K562 (cell line): ENCODE data around the gene CDHR1. TPM values are rescaled to one million over a fixed set of nuclear protein-coding genes. Genes with fewer than 3 reads are reported as not detected.

Experiments
- ATAC-seq: fragments of 200-7000 bp; cut with Tn5 transposase; 3 replicates; pipeline ENCODE4 v1.9.1; 2020; ENCODE audit warnings: moderate library complexity
- BruUV-seq: library from RNA; stranded (reverse); fragments of 400-500 nt; replicated peaks from 2 replicates; lab custom pipeline; 2021; lab: Mats Ljungman, UMichigan
- CTCF ChIA-PET: fragments of 300-600 bp; formaldehyde crosslinking; extraction: SDS; loops from one replicate; lab custom pipeline; 2021; ENCODE audit warnings: low intra/inter-chr PET ratio; lab: Yijun Ruan, JAX
- POLR2A ChIA-PET: fragments of 300-600, 350-650 bp; sonication (Branson Sonifier 250); formaldehyde crosslinking; extraction: SDS; loops from one replicate; lab custom pipeline; 2021; ENCODE audit warnings: antibody characterized with exemption, inconsistent platforms; lab: Yijun Ruan, JAX
- DNase-seq, 4 experiments: peaks; one replicate each; pipeline versions ENCODE4 v3.0.0 to v3.0.0-alpha.2; 2011 to 2018; ENCODE audit warnings: low spot score in 3 of 4, mixed read lengths in 3 of 4; ENCODE audit errors: extremely low read depth in 1 of 4
- FAIRE-seq: peaks from 2 replicates; lab custom pipeline; 2011; peaks lifted over from hg19 to GRCh38; lab: Jason Lieb, UNC
- H2AFZ ChIP-seq: 2 replicates; pipeline ENCODE4 v1.6.0; 2011; ENCODE audit warnings: low read depth, low read length, control low read depth, inconsistent platforms
- H3K27ac ChIP-seq: fragments of 200-600 bp; 3 replicates; pipeline ENCODE4 v1.8.0; 2011; ENCODE audit warnings: low read depth, mild to moderate bottlenecking, control low read depth, inconsistent platforms, low read length, moderate library complexity, mixed read lengths; ENCODE audit errors: extremely low read depth
- H3K27me3 ChIP-seq, 2 experiments: fragments of 300-600 bp in 1 of 2; 2 replicates in 1 of 2; 3 replicates in 1 of 2; pipeline versions ENCODE4 v1.6.0 to v1.8.0; 2011; ENCODE audit warnings: inconsistent platforms in 2 of 2, low read length in 2 of 2, mild to moderate bottlenecking in 1 of 2, mixed read lengths in 1 of 2, moderate library complexity in 1 of 2; ENCODE audit not compliant: control insufficient read depth in 2 of 2, insufficient read depth in 2 of 2
- H3K36me3 ChIP-seq: fragments of 300-600 bp; 3 replicates; pipeline ENCODE4 v1.8.0; 2011; ENCODE audit warnings: mild to moderate bottlenecking, low read length, inconsistent platforms; ENCODE audit not compliant: control insufficient read depth, insufficient read depth
- H3K4me1 ChIP-seq, 2 experiments: fragments of 200-600 bp in 1 of 2; replicated peaks in 1 of 2; 2 replicates in 1 of 2; 3 replicates in 1 of 2; pipeline versions ENCODE4 v1.5.1 to v1.8.0; 2011; ENCODE audit warnings: inconsistent platforms in 2 of 2, low read length in 2 of 2, mild to moderate bottlenecking in 1 of 2, mixed read lengths in 1 of 2, moderate library complexity in 1 of 2; ENCODE audit not compliant: control insufficient read depth in 2 of 2, insufficient read depth in 2 of 2
- H3K4me2 ChIP-seq: 2 replicates; pipeline ENCODE4 v1.6.1; 2011; ENCODE audit warnings: low read length, control low read depth, inconsistent platforms, mixed read lengths; ENCODE audit not compliant: insufficient read depth
- H3K4me3 ChIP-seq: fragments of 200-600 bp; sonication (generic), shearing (Covaris generic); 2 replicates; pipeline ENCODE4 v1.5.1; 2016; ENCODE audit warnings: control low read depth, inconsistent platforms
- H3K79me2 ChIP-seq: fragments of 200-600 bp; 3 replicates; pipeline ENCODE4 v1.8.0; 2011; ENCODE audit warnings: low read length, inconsistent platforms; ENCODE audit not compliant: control insufficient read depth, insufficient read depth
- H3K9ac ChIP-seq, 2 experiments: 2 replicates each; pipeline versions ENCODE4 v1.6.0 to v1.6.1; 2011; ENCODE audit warnings: low read depth in 2 of 2, low read length in 2 of 2, control low read depth in 1 of 2, inconsistent platforms in 1 of 2, mild to moderate bottlenecking in 1 of 2, mixed read lengths in 1 of 2; ENCODE audit not compliant: insufficient read depth in 1 of 2
- H3K9me1 ChIP-seq: one replicate; pipeline ENCODE4 v1.6.0; 2011; ENCODE audit warnings: inconsistent platforms, mild to moderate bottlenecking, low read length, moderate library complexity; ENCODE audit not compliant: control insufficient read depth, insufficient read depth
- H3K9me3 ChIP-seq: replicated peaks from 2 replicates; pipeline ENCODE4 v1.5.1; 2011; ENCODE audit warnings: low read depth, low read length, inconsistent platforms; ENCODE audit not compliant: control insufficient read depth, insufficient read depth
- H4K20me1 ChIP-seq: replicated peaks from 2 replicates; pipeline ENCODE4 v1.6.1; 2011; ENCODE audit warnings: low read length, inconsistent platforms, mixed read lengths; ENCODE audit not compliant: control insufficient read depth, insufficient read depth
- ATF2 ChIP-seq: sonication (generic); formaldehyde crosslinking; IDR thresholded peaks from 2 replicates; pipeline ENCODE4 v1.8.1; 2022; ENCODE audit warnings: missing genetic modification reagents
- ATF7 ChIP-seq: fragments of 450-650 bp; IDR thresholded peaks from 2 replicates; pipeline ENCODE4 v1.7.1; 2014; ENCODE audit warnings: mild to moderate bottlenecking, moderate library complexity
- BDP1 ChIP-seq: IDR thresholded peaks from 3 replicates; pipeline ENCODE4 v1.6.1; 2011; ENCODE audit not compliant: insufficient read length, insufficient read depth
- E2F3 ChIP-seq: fragments of 250-450 bp; sonication (Bioruptor Pico); IDR thresholded peaks from 2 replicates; pipeline ENCODE4 v1.4.0; 2020; ENCODE audit warnings: mild to moderate bottlenecking
- HBP1 ChIP-seq: fragments of 450-650 bp; formaldehyde crosslinking; IDR thresholded peaks from 2 replicates; pipeline ENCODE4 v1.4.0; 2022; ENCODE audit warnings: missing genetic modification characterization
- HMBOX1 ChIP-seq: sonication (generic); IDR thresholded peaks from 2 replicates; pipeline ENCODE4 v1.6.1; 2016
- JUND ChIP-seq, 2 experiments: IDR thresholded peaks; 2 replicates in 1 of 2; 3 replicates in 1 of 2; pipeline ENCODE4 v1.6.1; 2011; ENCODE audit warnings: borderline replicate concordance in 2 of 2, low read depth in 2 of 2, low read length in 2 of 2, improper control_type of control experiment in 1 of 2, missing biosample characterization in 1 of 2, missing genetic modification characterization in 1 of 2, missing genetic modification reagents in 1 of 2
- KLF10 ChIP-seq: fragments of 250-450 bp; sonication (Bioruptor Pico); IDR thresholded peaks from 2 replicates; pipeline ENCODE4 v1.6.1; 2021; ENCODE audit warnings: matching md5 sums
- MAFG ChIP-seq: fragments of 450-650 bp; conservative IDR thresholded peaks from 2 replicates; pipeline ENCODE4 v1.6.1; 2016; ENCODE audit warnings: missing genetic modification characterization, missing compliant biosample characterization
- MBD2 ChIP-seq: sonication (generic); IDR thresholded peaks from 2 replicates; pipeline ENCODE4 v1.6.1; 2016; ENCODE audit warnings: low read depth, borderline replicate concordance
- NFRKB ChIP-seq: fragments of 450-650 bp; IDR thresholded peaks from 2 replicates; pipeline ENCODE4 v1.6.1; 2016; ENCODE audit warnings: low read depth
- NR2F6 ChIP-seq: fragments of 450-650 bp; formaldehyde crosslinking; IDR thresholded peaks from 2 replicates; pipeline ENCODE4 v1.4.0; 2020; ENCODE audit warnings: mild to moderate bottlenecking
- POLR2A ChIP-seq: fragments of 450-650 bp; conservative IDR thresholded peaks from 2 replicates; pipeline ENCODE4 v1.6.1; 2016
- POLR2AphosphoS2 ChIP-seq: IDR thresholded peaks from 2 replicates; pipeline ENCODE4 v1.6.1; 2012; ENCODE audit warnings: low read length, improper control_type of control experiment
- POLR2B ChIP-seq: fragments of 450-650 bp; IDR thresholded peaks from 2 replicates; pipeline ENCODE4 v1.6.1; 2018; ENCODE audit warnings: low read depth; ENCODE audit not compliant: partially characterized antibody
- RHOXF2B ChIP-seq: fragments of 250-450 bp; sonication (Bioruptor Pico); conservative IDR thresholded peaks from 2 replicates; pipeline ENCODE4 v1.5.1; 2021
- TRIM24 ChIP-seq, 2 experiments: fragments of 450-650 bp; IDR thresholded peaks; 2 replicates each; pipeline ENCODE4 v1.6.1; 2016
- ZBTB34 ChIP-seq: fragments of 250-450 bp; sonication (Bioruptor Pico); IDR thresholded peaks from 2 replicates; pipeline ENCODE4 v1.8.0; 2021; ENCODE audit warnings: mild to moderate bottlenecking, moderate library complexity
- ZNF175 ChIP-seq: fragments of 200-800 bp; sonication (Bioruptor generic); IDR thresholded peaks from 2 replicates; pipeline ENCODE4 v1.6.1; 2016; ENCODE audit warnings: low read depth, mild to moderate bottlenecking, missing genetic modification characterization, missing compliant biosample characterization
- WGBS: fragments of 100-300 bp; shearing (Covaris generic); methylation state at CpG from one replicate; pipeline ENCODE4 v1.1.6; 2016; ENCODE audit warnings: low coverage, mixed read lengths; ENCODE audit not compliant: insufficient coverage; ENCODE audit errors: missing lambda C conversion rate; 5-methylcytosine and 5-hydroxymethylcytosine counted together
- in situ Hi-C: fragments of 300-500 bp; cut with MboI; formaldehyde crosslinking; loops from 4 replicates; pipeline ENCODE4 v1.15.0; 2018; ENCODE audit warnings: inconsistent platforms, mixed read lengths
- intact Hi-C: fragments of 100-400 bp; cut with micrococcal nuclease; formaldehyde crosslinking; loops from 2 replicates; pipeline ENCODE4 v1.14.2; 2022
- polyA plus RNA-seq, 8 experiments: library from polyadenylated mRNA; depleted of rRNA in 4 of 8; stranded (reverse) in 5 of 8; unstranded in 3 of 8; fragments of >200 nt; fragmentation: Nextera tagmentation in 2 of 8; fragmentation: Illumina TruSeq in 1 of 8; extraction: Ambion mirVana in 2 of 8; extraction: Trizol in 1 of 8; gene quantifications; 2 replicates each; pipeline versions ENCODE4 v1.2.1 to v1.2.3, GENCODE V29; 2011 to 2014; ENCODE audit warnings: inconsistent platforms in 1 of 8, missing spikeins in 1 of 8
- total RNA-seq, 7 experiments: library from RNA; depleted of rRNA in 6 of 7; stranded (reverse); fragments of >200 nt in 6 of 7; fragmentation: Illumina TruSeq in 2 of 7; extraction: Trizol in 2 of 7; gene quantifications; 2 replicates each; pipeline versions ENCODE4 v1.2.1 to v1.2.3, GENCODE V29; 2011 to 2021; ENCODE audit warnings: low replicate concordance in 1 of 7

The CDHR1 gene
- total and polyA plus RNA-seq, 9 of the 15 experiments (the other 6 are each of a cell fraction or from before 2014, with no cell fraction given): 0.03 to 0.99 (median 0.20) TPM

- no peak overlapping the region for H3K27ac ChIP-seq
- ATAC-seq: peak; percentile 68
- CTCF ChIA-PET: no interaction called here
- H3K36me3 ChIP-seq: peaks cover 41% of the 10 kb centered on the region
- no peaks in the 10 kb centered on the region for H3K9me1 ChIP-seq
- no peak for DNase-seq
- H3K79me2 ChIP-seq: no peaks in the 10 kb centered on the region
- H3K4me1 ChIP-seq: no peaks in the 10 kb centered on the region
- 0 out of 5 replicates have a peak, but pooled peaks cover 0 to 6% of the 10 kb centered on the region in 2 experiments for H3K27me3 ChIP-seq
- H2AFZ ChIP-seq: no peak overlapping the region
- WGBS: 79% methylated on average over 2 of the region's 2 CpGs
- BruUV-seq: no TSS peak
- in situ Hi-C loops (no loop called here), intact Hi-C loops (no loop called here)
- POLR2A ChIA-PET: interaction anchor here (0.7 to 2.3 kb wide), 7 partner anchors 8 to 385 kb away, joined by 3 to 14 read pairs (median 8); partner anchors contain the start of genes GHITM and GPR15LG
- H3K9me3 ChIP-seq: no peaks in the 10 kb centered on the region
- no peak overlapping the region for H3K4me3 ChIP-seq
- no peak overlapping the region for H3K4me2 ChIP-seq
- no peak overlapping the region for H3K9ac ChIP-seq
- H4K20me1 ChIP-seq: peaks cover 2% of the 10 kb centered on the region; the same call in 1 of the 2 replicates
- no peak for FAIRE-seq
- no peak for TF ChIP-seq HMBOX1
- 0 out of 2 replicates have a peak, but pooled peaks have one; percentile 40 for TF ChIP-seq KLF10 (CRISPR knock-in tag)
- no peak for TF ChIP-seq ZBTB34
- no peak for TF ChIP-seq MBD2
- no peak for TF ChIP-seq ATF2 (CRISPR knock-in tag)
- 0 out of 2 replicates have a peak, but pooled peaks have one; percentile 52 for TF ChIP-seq RHOXF2B (CRISPR knock-in tag)
- TF ChIP-seq JUND (IDR thresholded peaks at IDR 0.05; ENCODE audit: borderline replicate concordance, low read depth, low read length): no peak
- TF ChIP-seq JUND (tag; IDR thresholded peaks at IDR 0.05; ENCODE audit: borderline replicate concordance, low read depth, low read length): no peak
- TF ChIP-seq HBP1: peak; percentile 69; the same call in 1 of the 2 replicates
- TF ChIP-seq POLR2AphosphoS2: peak; percentile 88
- no peak for TF ChIP-seq BDP1
- no peak for TF ChIP-seq MAFG (tag)
- no peak for TF ChIP-seq ZNF175 (CRISPR knock-in tag)
- peak; percentile 78 for TF ChIP-seq POLR2B
- no peak for TF ChIP-seq NFRKB
- no peak for TF ChIP-seq TRIM24 (IDR thresholded peaks at IDR 0.05)
- TF ChIP-seq NR2F6 (CRISPR knock-in tag): no peak
- TF ChIP-seq E2F3 (CRISPR knock-in tag): no peak
- peak; percentile 18; the same call in 1 of the 2 replicates for TF ChIP-seq POLR2A
- no peak for TF ChIP-seq ATF7
Observed at GRCh38 chr10:84156009-84156408, 38.3 kb upstream of the CDHR1 start.
